ENCODE data around the gene TENT4A. TPM values are rescaled to one million over a fixed set of nuclear protein-coding genes. Genes with fewer than 3 reads are reported as not detected.

TENT4A gene
- total and polyA plus RNA-seq, 12 donors: 4.2 to 13.7 (median 11.3) TPM

- ATAC-seq (peak in 1 of 8 donors; percentile 25), DNase-seq (no peak)
- Histone ChIP-seq H3K27ac (no peak overlapping the region), H3K4me3 (no peak overlapping the region), H3K4me1 (peaks cover 0 to 6% (median 0%) of the 10 kb centered on the region in 9 donors), H3K9me3 (no peaks in the 10 kb centered on the region), H3K27me3 (peaks cover 0 to 13% (median 0%) of the 10 kb centered on the region in 7 donors), H3K36me3 (no peaks in the 10 kb centered on the region)
- TF ChIP-seq CTCF (IDR thresholded peaks at IDR 0.05): no peak
- intact Hi-C loops (cut with DNase I): no loop called here
- 78 to 81% methylated on average over 10 of the region's 10 CpGs for WGBS, 2 donors
These were observed 73.7 kb downstream of the TENT4A start for GRCh38 chr5:6786786-6787495.

- Histone ChIP-seq H3K4me3 (no peak overlapping the region), H3K36me3 (no peaks in the 10 kb centered on the region), H3K27ac (no peak overlapping the region), H3K9me3 (no peaks in the 10 kb centered on the region), H3K4me1 (peaks cover 0 to 6% (median 0%) of the 10 kb centered on the region in 9 donors), H3K27me3 (peaks cover 0 to 14% (median 0%) of the 10 kb centered on the region in 7 donors)
- intact Hi-C loops (cut with DNase I): no loop called here
- WGBS, 2 donors: 71 to 87% methylated on average over 4 of the region's 4 CpGs
- TF ChIP-seq CTCF (IDR thresholded peaks at IDR 0.05): no peak
- ATAC-seq: no peak
- no peak for DNase-seq
These were observed 74.7 kb downstream of the TENT4A start for GRCh38 chr5:6787941-6788340.

GRCh38 chr5:6788439-6788838 is 75.2 kb downstream of the TENT4A start:
- Histone ChIP-seq H3K4me1 (peaks cover 0 to 6% (median 0%) of the 10 kb centered on the region in 9 donors), H3K27ac (no peak overlapping the region), H3K9me3 (no peaks in the 10 kb centered on the region), H3K27me3 (peaks cover 0 to 17% (median 3%) of the 10 kb centered on the region in 7 donors), H3K36me3 (no peaks in the 10 kb centered on the region), H3K4me3 (no peak overlapping the region)
- TF ChIP-seq CTCF (IDR thresholded peaks at IDR 0.05): no peak
- WGBS, 2 donors: 80 to 95% methylated on average over 7 of the region's 7 CpGs
- DNase-seq (no peak), ATAC-seq (no peak)
- intact Hi-C loops (cut with DNase I): no loop called here

GRCh38 chr5:6788956-6789649 is 75.9 kb downstream of the TENT4A start:
- no peak overlapping the region for H3K27ac ChIP-seq
- peak in 1 of 9 donors; percentile 19 for TF ChIP-seq CTCF (IDR thresholded peaks at IDR 0.05)
- 72 to 82% methylated on average over 15 of the region's 15 CpGs for WGBS, 2 donors
- H3K27me3 ChIP-seq: peaks cover 0 to 17% (median 5%) of the 10 kb centered on the region in 7 donors
- no peaks in the 10 kb centered on the region for H3K9me3 ChIP-seq
- intact Hi-C loops (cut with DNase I): no loop called here
- ATAC-seq (no peak), DNase-seq (no peak)
- H3K4me3 ChIP-seq: no peak overlapping the region
- no peaks in the 10 kb centered on the region for H3K36me3 ChIP-seq
- H3K4me1 ChIP-seq: peaks cover 0 to 6% (median 0%) of the 10 kb centered on the region in 9 donors

Data from heart right ventricle (tissue), 16 donors.